HG03469 (cell line): ENCODE data around the gene SLC28A1.
"Not testable (repeated sequence)": the region's sequence is repeated elsewhere in the genome, so short reads cannot be mapped to it uniquely, and the experiment has no call there.

Experiments
- ATAC-seq: cut with Tn5 transposase; IDR thresholded peaks from one replicate; pipeline ENCODE4 v1.9.1; 2021; ENCODE audit warnings: mild to moderate bottlenecking, moderate library complexity, moderate number of reproducible peaks; ENCODE audit not compliant: unreplicated experiment

The SLC28A1 gene

DNA sequence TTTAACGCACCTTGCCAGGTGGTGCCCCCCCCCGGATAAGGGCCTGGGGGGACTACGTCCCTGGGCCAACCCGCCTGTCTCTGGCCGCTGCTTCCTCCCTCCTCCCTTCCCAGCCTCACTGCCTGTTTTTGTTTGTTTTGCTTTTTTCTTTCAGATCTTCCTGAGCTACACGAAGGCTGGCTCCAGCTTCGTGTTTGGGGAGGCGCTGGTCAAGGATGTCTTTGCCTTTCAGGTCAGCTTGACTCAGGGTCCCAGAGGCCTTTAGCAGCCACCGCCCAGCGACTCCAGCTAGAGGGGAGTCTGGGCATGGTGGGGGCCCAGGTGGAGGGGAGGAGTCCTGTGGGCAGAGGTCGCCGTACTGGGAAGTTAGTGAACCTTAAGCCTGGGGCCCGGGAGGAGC, 24.1 kb downstream of the SLC28A1 start:
- ATAC-seq: no peak

GRCh38 chr15:84909029-84909428, 24.6 kb downstream of the SLC28A1 start:
- ATAC-seq: no peak

DNA sequence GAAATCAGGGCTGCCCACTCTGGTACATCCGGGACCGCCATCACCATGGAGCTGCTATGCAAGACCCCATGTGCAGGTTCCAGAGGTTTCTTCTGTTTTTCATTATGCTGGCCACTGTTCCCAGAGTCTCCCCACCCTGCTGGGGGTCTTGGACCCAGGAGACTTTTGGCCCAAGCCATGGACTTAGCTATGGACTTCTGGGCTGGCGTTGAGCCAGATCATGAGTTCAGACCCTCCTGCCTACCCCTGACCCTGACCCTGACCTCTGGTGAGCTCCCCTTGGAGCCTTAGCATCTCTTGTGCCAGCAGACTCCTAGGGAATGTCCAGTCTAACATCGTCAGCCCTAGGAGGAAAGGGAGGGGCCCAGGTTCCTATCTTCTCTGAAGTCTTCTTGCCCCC, 25.3 kb downstream of the SLC28A1 start:
- no peak for ATAC-seq

- ATAC-seq: no peak
Observed at GRCh38 chr15:84910928-84911623, 26.6 kb downstream of the SLC28A1 start.

- no peak for ATAC-seq
Observed at GRCh38 chr15:84911879-84912660, 27.6 kb downstream of the SLC28A1 start.

GRCh38 chr15:84913360-84913723, 28.9 kb downstream of the SLC28A1 start:
- no peak for ATAC-seq

DNA sequence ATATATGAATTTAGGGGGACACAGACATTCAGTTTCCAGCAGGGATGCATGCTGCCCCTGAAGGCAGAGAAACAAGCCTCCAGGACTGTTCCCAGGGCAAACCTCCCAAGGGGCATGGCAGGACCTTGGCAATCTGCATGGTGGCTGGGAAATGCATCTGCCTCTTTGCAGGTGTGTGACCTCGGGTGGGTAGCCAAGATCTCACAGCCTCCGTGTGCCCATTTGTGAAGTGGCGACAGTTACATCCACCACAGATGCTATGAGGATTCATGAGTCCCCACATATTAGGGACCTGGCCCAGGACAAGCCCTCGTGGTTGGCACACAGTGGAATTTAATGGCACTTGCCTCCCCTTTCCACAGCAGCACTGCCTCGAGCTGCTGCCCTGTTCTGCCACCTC, 29.9 kb downstream of the SLC28A1 start:
- ATAC-seq: no peak

DNA sequence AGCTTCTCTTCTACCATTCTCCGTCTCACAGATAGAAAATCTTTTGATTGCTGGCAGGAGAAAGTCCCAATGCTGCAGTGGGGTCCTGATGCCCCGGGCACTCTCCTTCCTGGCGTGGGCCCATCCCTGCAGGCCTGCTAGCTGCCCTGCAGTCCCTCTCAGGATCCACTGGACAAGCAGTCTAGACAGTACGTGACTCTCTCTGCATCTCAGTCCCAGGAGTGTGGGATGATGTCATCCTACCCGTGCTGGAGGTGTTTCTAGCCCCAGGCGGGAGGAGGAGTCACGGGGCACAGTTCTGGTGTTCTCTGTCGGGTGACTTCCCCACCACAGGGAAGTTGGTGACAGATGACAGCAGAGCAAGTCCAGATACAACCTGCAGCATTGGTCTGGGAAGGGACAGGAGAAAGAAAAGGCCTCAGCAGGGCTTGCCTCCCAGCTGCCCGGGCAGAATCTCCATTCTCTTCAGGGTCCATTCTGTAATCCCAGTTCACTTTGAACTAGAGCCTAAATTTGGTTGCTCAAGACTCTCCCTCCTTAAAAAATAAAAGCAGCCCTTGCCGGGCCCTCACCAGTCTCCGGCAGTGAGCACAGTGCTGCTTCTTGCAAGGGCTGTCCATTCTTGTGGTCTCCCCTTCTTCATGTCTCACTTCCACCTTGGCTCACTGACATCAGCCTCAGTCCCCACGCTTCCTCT, 30.6 kb downstream of the SLC28A1 start:
- peak; percentile 96 for ATAC-seq

DNA sequence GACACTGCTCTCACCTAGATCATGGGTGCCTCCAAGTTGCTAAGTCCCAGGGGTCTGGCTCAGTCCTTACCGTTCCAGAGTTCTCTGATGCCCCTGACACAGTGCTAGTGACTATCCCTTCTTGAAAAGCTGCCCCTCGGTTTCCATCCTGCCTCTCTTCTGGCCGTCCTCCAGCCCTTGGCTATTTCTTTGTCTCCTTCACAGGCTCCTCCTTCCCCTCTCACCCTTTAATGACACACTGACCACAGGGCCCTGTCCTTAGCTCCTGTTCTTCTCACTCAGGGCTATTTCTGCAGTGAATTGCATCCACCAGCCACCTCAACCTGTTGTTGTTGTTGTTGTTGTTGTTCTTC, 31.1 kb downstream of the SLC28A1 start:
- ATAC-seq: no peak

DNA sequence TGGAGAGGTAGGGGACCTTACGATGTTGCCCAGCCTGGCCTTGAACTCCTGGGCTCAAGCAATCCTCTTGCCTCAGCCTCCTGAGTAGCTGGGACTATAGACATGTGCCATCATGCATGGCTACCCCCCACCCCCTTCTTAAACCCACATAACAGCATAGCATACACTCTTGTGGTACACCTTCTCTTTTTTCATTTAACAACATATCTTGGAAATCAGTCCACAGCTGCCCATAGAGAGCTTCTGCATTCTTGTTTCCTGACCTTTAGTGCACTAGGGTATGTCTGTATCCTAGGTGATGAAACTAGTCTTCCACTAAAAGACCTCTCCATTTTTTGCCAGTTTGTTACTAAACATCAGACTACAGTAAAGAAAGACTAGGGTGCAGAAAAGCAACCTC, 33.0 kb downstream of the SLC28A1 start:
- no peak for ATAC-seq

- ATAC-seq: no peak
Observed at GRCh38 chr15:84919106-84919667, 34.7 kb downstream of the SLC28A1 start.

GRCh38 chr15:84921121-84921520, 36.7 kb downstream of the SLC28A1 start:
- ATAC-seq: no peak

DNA sequence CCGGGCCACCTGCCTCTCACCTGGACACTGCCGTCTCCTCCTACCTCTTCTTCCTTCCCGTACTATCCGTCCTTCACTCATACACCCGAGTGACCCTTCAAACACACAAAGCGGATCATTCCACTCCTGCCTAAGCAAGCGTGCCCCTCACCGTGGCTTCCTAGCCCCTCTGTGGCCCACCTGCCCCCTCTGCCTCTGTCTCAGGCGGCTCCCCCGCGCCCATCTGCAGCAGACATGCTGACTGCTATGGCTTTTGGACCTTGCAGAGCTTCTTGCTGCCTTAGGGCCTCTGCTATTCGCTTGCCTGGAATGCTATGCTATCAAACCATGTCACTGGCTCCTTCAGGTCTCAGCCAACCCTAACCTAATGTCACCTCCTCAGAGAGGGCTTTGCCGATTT, 38.1 kb downstream of the SLC28A1 start:
- no peak for ATAC-seq

- no peak for ATAC-seq
Observed at GRCh38 chr15:84924077-84924731, 39.7 kb downstream of the SLC28A1 start.

DNA sequence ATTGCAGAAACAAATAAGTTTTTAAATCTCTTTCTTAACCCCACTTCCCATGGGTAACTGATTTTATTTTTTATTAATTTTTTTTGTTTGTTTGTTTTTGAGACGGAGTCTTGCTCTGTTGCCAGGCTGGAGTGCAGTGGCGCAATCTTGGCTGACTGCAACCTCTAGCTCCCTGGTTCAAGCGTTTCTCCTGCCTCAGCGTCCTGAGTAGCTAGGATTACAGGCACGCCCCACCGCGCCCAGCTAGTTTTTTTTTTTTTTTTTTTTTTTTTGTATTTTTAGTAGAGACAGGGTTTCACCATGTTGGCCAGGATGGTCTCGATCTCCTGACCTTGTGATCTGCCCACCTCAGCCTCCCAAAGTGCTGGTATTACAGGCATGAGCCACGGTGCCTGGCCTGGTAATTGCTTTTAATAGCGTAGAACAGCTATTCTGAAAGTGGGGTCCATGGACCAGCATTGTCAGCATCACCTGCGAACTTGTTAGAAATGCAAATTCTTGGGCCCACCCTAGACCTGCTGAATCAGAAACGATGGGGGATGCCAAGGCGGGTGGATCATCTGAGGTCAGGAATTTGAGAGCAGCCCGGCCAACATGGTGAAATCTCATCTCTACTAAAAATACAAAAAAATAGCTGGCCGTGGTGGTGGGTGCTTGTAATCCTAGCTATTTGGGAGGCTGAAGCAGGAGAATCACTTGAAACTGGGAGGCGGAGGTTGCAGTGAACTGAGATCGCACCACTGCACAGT, 40.5 kb downstream of the SLC28A1 start:
- not testable (repeated sequence) for ATAC-seq

DNA sequence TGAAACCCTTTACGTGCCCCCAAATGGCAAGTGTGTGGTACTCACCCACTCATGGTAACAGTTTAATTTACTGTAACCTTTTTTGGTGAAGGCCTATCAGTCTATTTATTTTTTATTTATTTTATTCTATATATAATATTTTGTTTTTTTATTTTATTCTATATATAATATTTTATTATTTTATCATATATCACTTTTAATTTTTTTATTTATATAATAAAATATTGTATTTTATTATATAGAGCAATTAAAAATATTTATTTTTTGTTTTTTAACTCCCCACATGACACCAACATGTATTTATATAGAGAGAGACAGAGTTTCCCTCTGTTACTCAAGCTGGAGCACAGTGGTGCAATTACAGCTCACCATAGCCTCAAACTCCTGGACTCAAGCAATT, 41.4 kb downstream of the SLC28A1 start:
- no peak for ATAC-seq

DNA sequence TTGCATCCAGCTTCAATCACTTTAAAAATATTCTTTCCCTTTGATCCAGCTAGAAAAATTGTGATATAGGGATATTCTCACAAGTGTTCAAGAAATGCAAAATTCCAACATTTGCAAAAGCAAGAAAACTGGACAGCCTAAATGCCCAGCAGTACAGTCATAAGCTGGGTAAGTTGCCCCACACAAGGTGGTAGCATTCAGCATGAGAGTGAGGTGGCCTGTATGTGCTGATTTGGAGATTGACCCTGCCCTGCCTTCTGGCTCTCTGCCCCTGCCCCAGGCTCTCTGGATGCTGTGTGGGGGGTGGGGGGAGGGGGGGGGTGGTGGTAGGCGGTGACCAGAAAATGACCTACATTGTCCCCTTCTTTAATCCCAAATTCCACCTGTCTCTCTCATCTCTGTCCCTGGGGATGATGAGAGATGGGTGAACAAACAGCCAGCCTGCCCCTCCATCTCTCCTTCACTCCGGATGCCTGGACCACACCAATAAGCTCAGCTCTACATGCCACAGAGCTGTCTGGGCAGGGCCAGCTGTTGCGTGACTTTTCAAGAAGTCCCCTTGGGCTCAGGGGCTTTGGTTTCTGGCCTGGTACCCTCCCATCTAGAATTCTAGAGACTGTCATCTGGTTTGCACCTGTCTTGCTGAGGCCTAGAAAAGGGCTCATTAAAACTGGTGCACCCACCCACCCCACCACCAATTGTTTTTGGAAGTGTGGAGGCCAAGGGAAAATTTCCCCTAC, 42.2 kb downstream of the SLC28A1 start:
- no peak for ATAC-seq

DNA sequence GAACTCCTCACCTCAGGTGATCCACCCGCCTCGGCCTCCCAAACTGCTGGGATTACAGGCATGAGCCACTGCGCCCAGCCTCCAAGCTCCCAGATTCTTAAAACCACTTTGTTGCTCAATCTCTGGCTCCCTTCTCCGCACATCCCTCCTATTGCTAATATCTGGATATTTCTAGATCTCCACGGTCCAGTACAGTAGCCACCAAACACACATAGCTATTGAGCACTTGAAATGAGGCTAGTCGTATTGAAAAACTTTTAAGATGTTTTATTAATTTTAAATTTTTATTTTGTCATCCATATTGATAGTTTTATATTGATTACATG, 44.3 kb downstream of the SLC28A1 start:
- ATAC-seq: no peak

- ATAC-seq: no peak
Observed at GRCh38 chr15:84929795-84930603, 45.5 kb downstream of the SLC28A1 start.
